HG03280 (cell line): ENCODE measurements around the gene A2M.
A peak's percentile ranks its signal among the peaks of the same experiment; 100 is the strongest.

Source experiments
- ATAC-seq: cut with Tn5 transposase; IDR thresholded peaks from one replicate; pipeline ENCODE4 v1.9.1; 2021; ENCODE audit warnings: mild to moderate bottlenecking, moderate library complexity; ENCODE audit not compliant: unreplicated experiment

A2M gene

GRCh38 chr12:9074484-9075137 is 41.1 kb downstream of the A2M start:
- no peak for ATAC-seq

- ATAC-seq = no peak
These were observed 42.6 kb downstream of the A2M start for GRCh38 chr12:9073076-9073475.

GRCh38 chr12:9072481-9073038 is 43.2 kb downstream of the A2M start:
- ATAC-seq = no peak

GRCh38 chr12:9071969-9072368 is 43.8 kb downstream of the A2M start:
- no peak for ATAC-seq

DNA sequence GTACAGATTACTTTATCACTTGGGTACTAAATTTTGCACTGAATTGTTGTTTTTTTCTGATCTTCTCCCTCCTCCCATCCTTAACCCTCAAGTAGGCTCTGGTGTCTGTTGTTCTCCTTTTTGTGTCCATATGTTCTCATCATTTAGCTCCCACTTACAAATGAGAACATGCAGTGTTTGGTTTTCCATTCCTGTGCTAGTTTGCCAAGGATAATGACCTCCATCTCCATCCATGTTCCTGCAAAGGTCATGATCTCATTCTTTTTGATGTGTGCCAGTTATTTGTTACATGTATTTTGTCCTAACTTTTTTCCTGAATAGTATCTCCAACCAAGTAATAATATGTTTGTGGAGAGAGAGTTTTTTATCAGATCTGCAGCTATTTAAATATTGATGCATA is 44.2 kb downstream of the A2M start:
- ATAC-seq = no peak

- ATAC-seq = no peak
These were observed 45.4 kb downstream of the A2M start for GRCh38 chr12:9070351-9070750.

DNA sequence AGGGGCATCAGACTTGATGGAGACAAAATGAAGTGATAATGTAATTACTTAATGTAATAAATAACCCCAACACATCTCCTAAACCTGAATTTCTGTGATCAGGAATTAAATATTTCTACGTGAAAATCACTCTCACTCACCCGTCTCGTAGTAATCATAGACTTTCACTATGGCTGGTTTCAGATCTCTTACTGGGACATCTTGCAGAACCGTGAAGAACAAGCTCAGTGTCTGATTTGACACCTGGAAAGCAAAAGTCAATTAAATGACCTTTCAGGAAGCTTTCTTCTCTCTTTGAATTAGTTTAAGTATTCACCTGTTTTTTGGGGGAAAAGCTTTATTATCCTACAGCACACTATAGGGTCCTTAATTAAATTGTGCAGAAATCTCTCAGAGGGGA is 47.1 kb downstream of the A2M start:
- no peak for ATAC-seq

GRCh38 chr12:9068086-9068485 is 47.6 kb downstream of the A2M start:
- no peak for ATAC-seq

DNA sequence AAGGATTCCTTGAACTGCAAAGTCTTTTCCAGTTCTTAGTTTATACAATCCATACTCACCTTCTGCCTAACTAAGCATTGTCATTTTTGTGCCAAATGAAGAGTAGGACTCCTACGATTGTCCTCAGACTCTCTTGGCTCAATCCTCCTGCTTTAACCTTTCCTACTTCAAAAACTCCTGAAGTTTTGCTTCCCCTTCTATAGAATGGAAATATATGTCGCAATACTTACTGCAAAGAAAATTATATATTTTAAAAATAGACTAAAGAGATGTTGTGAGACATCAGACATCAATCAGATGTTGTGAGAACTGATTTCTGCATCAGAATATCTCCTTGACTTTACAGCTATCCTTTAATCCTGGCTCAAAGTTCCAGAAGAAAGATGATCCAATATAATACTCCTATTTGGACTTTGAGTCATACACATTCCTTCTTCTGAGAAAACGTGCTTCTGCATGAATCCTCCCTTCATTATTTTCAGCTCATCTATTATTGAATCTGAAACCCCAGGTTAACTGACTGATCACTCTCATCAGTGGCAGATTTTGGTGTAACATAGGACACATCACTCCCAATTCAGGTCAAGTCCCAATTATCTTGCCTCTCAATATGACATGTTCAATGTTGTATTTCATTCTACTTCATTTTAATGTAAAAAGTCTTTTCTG is 48.8 kb downstream of the A2M start:
- no peak for ATAC-seq

GRCh38 chr12:9066183-9066623 is 49.5 kb downstream of the A2M start:
- no peak for ATAC-seq

DNA sequence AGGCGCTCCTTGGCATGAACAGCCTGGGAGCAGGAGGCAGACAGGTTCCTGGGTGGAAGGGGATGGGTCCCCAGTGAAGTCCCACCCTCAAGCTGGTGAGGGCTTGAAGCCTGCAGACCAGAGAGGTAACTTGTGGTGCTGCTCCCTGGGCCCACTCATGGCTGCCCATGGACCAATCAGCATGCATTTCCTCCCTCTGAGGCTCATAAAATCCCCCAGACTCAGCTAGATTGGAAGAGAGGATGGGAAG is 50.2 kb downstream of the A2M start:
- ATAC-seq = no peak

DNA sequence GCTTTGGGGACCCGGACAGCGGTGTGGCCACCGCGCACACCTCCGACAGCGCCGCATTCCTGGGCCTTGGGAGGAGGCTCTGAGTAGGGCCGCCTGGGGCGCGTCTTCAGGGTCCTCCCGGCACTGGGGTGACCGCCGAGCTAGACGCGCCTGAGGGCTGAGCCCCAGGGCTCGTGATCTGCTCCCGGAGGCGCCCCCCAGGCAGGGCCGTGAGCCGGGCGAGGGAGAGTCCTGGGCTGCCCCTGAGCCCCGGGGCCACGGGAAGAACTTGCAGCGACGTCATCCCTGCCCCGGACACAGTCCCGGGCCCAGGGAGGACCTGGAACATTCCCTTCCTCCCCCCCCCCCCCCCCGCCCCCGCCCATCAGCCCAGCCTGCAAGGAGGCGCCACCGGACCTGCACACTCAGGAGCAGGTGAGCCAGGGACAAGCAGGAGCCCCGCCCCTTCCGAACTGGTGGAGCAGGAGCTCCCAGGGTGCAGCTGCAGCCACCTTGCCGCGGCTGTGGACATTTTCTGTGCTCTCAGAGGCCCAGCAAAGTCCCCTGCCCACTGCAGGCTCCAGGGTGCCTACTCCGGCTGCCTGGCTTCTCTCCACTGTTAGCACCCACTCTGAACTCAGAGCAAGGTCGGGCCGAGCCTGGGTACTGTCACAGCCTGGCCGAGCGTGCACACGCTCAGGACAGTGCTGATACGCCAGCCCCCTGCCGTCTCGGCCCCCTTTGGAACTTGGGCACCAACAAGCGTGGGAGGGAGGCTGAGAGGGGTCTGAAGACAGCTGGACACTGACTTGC is 50.7 kb downstream of the A2M start:
- no peak for ATAC-seq

- peak; percentile 62 for ATAC-seq
These were observed 51.4 kb downstream of the A2M start for GRCh38 chr12:9064201-9064814.

DNA sequence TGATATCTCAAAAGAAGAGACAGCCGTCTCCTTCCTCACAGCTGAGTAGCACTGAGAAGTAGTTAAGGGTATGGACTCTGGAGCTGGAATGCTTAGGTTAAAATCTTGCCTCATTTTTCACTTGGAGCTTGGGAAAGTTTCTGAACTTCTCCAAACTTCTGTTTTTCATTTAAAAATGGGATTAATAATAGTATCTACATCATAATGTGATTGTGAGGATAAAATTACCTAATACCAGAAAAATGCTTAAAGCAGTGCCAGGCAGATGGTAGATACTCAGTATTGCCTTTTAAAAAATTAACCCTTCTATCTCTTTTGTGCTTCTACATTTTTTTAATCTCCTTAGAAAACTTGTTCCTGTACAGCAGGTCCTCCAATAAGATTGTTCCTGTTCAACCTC is 63.1 kb downstream of the A2M start:
- no peak for ATAC-seq

DNA sequence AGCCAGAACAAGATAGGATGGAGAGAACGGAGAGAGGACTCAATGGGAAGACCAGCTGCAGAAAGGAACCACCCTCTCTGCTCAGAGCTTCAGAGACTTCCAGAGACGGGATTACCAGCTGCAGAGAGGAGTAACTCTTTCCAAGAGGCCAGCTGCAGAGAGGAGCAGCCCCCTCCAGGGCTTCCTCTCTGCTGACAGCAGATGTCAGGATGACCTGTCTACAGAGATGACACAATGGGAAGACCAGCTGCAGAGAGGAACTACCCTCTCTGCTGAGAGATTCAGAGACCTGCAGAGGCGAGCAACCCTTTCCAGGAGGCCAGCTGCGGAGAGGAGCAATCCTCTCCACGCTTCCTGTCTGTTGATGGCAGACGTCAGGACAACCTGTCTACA is 64.6 kb downstream of the A2M start:
- ATAC-seq = no peak

DNA sequence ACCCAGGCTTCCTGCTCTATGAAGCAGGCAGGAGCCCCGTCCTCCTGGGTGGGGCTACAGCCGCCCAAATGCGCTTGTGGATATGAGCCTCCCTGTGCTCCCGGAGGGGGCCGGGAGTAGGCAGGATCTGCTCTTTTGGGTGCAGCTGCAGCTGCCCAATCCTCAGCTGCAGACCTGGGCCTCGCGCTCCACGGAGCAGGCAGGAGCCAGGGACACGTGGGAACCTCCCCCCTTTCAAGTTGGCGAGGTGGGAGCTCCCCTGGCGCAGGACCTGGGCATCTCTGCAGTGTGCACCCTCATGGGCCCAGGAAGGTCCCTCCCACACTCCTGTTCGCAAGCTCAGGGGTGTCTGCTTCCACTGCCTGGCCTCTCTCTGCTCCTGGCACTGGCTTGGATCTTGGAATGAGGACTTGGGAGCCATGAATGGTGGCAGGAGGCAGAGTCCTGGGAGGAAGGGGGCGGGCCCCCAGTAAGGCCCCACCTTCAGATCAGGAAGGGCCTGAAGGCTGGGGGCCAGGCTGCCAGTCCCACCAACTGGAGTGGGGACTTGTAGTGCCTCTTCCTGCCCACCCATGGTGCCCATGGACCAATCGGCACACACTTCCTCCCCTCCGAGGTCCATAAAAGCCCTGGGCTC is 65.1 kb downstream of the A2M start:
- ATAC-seq = no peak

- no peak for ATAC-seq
These were observed 66.1 kb downstream of the A2M start for GRCh38 chr12:9049520-9050133.

DNA sequence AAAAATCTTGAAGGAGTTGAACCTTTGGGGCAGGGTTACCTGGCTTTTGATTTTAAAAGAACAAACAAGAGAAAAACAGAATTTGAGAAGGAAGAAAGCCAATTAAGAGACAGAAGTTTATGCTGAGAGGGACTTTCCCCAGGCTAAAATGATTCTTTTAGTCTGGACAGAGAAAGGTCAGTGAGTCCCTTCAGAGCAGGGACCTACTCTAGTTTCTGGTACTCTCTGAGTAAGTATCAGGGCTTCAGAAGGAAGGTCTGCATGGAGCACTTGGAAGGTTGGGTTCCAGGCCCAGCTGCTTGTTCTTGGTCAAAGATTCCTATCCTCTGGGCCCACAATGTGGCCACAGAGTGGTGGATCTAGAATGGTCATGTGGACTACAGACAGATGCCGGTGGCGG is 66.8 kb downstream of the A2M start:
- ATAC-seq = no peak

DNA sequence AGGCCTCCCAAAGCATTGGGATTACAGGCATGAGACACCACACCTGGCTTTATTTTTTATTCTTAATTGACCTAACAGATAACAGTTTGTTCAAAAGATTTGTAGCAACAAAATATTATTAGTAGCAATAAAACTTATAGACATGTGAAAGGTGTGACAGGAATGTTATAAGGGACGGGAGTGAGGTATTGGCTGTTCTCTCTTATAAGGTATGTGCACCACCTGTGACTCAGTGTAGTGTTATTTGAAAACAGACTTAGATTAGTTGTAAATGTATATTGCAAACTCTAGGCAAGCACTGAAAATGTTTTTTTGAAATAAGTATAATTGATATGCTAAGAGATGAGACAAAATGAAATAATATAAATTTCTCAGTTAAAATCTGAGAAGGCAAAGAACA is 68.6 kb downstream of the A2M start:
- ATAC-seq = no peak

DNA sequence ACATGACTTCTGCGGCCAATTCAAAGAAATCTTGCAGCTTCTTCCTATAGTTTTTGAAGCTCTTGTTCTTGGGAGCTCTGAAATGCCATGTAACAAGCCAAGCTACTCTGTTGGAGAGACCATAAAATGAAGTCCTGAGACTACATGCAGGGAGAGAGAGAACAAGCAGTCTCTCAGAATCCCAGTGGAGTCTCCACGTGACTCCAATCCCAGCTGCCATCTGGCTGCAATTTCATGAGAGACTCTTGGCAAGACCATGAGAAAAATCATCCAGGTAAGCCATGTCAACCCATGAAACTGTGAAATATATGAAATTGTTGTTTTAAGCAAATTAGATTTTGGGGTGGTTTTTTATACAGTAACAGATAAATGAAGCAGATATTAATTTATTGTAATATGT is 72.0 kb downstream of the A2M start:
- ATAC-seq = no peak

DNA sequence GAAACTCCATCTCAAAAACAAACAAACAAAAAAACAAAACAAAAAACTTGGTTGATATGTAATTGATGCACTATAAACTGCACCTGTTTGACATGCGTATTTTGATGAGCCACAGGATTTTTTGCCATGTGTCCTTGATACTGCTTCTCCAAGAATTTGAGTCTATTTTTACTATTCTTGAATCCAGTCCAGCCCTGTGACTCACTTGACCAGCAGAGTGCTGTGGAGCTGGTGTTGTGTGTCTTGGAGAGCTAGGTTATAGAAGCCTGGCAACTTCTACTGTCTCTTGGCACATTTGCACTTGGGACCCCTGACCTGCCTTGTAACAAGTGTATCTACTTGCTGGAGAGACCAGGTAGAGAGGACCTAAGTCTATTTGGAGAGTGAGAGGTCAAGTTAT is 74.4 kb downstream of the A2M start:
- no peak for ATAC-seq
